Measurements from ENCODE around the gene CACNA2D4.

- TF ChIP-seq CTCF (IDR thresholded peaks at IDR 0.05; ENCODE audit: low read depth, low read length, missing input control): no peak
- TF ChIP-seq, protein P1, sequence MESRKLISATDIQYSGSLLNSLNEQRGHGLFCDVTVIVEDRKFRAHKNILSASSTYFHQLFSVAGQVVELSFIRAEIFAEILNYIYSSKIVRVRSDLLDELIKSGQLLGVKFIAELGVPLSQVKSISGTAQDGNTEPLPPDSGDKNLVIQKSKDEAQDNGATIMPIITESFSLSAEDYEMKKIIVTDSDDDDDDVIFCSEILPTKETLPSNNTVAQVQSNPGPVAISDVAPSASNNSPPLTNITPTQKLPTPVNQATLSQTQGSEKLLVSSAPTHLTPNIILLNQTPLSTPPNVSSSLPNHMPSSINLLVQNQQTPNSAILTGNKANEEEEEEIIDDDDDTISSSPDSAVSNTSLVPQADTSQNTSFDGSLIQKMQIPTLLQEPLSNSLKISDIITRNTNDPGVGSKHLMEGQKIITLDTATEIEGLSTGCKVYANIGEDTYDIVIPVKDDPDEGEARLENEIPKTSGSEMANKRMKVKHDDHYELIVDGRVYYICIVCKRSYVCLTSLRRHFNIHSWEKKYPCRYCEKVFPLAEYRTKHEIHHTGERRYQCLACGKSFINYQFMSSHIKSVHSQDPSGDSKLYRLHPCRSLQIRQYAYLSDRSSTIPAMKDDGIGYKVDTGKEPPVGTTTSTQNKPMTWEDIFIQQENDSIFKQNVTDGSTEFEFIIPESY (IDR thresholded peaks at IDR 0.05): no peak
- TF ChIP-seq RXRA (IDR thresholded peaks at IDR 0.05): no peak
- no peak for TF ChIP-seq YY1 (IDR thresholded peaks at IDR 0.05)
- TF ChIP-seq RAD21 (IDR thresholded peaks at IDR 0.05): no peak
Measured at GRCh38 chr12:1773937-1774655, 144.4 kb downstream of the CACNA2D4 start.
